Spleen (tissue), 11 donors: Measurements from ENCODE around the gene RPL13A. TPM values are rescaled to one million over a fixed set of nuclear protein-coding genes. Genes with fewer than 3 reads are reported as not detected.

Experiments used
- DNase-seq: peaks from one replicate; pipeline ENCODE4 v3.0.0-alpha.2; 2020
- H3K27ac ChIP-seq, 8 donors: fragments of 200-600 bp; sonication (generic) in 7 of 8; 1 replicate in 4 of 8; 2 replicates in 4 of 8; pipeline versions ENCODE4 v1.5.0 to v1.8.0; 2016 to 2021; ENCODE audit warnings: inconsistent platforms in 4 of 8, mild to moderate bottlenecking in 4 of 8, moderate library complexity in 1 of 8
- H3K27me3 ChIP-seq, 7 donors: fragments of 200-600 bp; sonication (generic) in 6 of 7; replicated peaks in 1 of 7; 1 replicate in 4 of 7; 2 replicates in 3 of 7; pipeline versions ENCODE4 v1.5.0 to v1.8.0; 2016 to 2021; ENCODE audit warnings: inconsistent platforms in 3 of 7, mild to moderate bottlenecking in 1 of 7
- H3K36me3 ChIP-seq, 6 donors: fragments of 200-600 bp; sonication (generic) in 5 of 6; 1 replicate in 4 of 6; 2 replicates in 2 of 6; pipeline versions ENCODE4 v1.5.0 to v1.8.0; 2016 to 2021; ENCODE audit warnings: inconsistent platforms in 2 of 6
- H3K4me1 ChIP-seq, 6 donors: fragments of 200-600 bp; sonication (generic) in 5 of 6; 1 replicate in 3 of 6; 2 replicates in 3 of 6; pipeline versions ENCODE4 v1.5.0 to v1.8.0; 2016 to 2021; ENCODE audit warnings: inconsistent platforms in 3 of 6
- H3K4me3 ChIP-seq, 8 donors: fragments of 200-600 bp; sonication (generic) in 7 of 8; 1 replicate in 4 of 8; 2 replicates in 4 of 8; pipeline versions ENCODE4 v1.5.0 to v1.8.0; 2016 to 2021; ENCODE audit warnings: inconsistent platforms in 4 of 8, mild to moderate bottlenecking in 4 of 8, moderate library complexity in 2 of 8
- H3K9me3 ChIP-seq, 8 donors: fragments of 200-600 bp; sonication (generic) in 7 of 8; 1 replicate in 4 of 8; 2 replicates in 4 of 8; pipeline versions ENCODE4 v1.5.0 to v1.8.0; 2016 to 2021; ENCODE audit warnings: inconsistent platforms in 4 of 8
- POLR2A ChIP-seq, 3 donors: fragments of 450-650 bp; IDR thresholded peaks; one replicate each; pipeline ENCODE4 v1.5.1; 2017; ENCODE audit warnings: antibody characterized with exemption in 3 of 3, mild to moderate bottlenecking in 1 of 3
- POLR2AphosphoS5 ChIP-seq, 3 donors: sonication (generic); formaldehyde crosslinking; IDR thresholded peaks; one replicate each; pipeline ENCODE4 v1.5.1; 2017; ENCODE audit warnings: antibody characterized with exemption in 3 of 3
- WGBS, 5 donors: extraction: QIAGEN DNeasy Blood & Tissue Kit in 3 of 5; methylation state at CpG; one replicate each; pipeline versions ENCODE4 v1.1.5 to v1.1.7; 2013 to 2018; 5-methylcytosine and 5-hydroxymethylcytosine counted together
- intact Hi-C: fragments of 100-400 bp; cut with DNase I; formaldehyde crosslinking; loops from one replicate; pipeline ENCODE4 v1.15.0; 2023; ENCODE audit warnings: low total_unique reads
- polyA plus RNA-seq, 3 donors: library from polyadenylated mRNA; stranded (reverse); fragments of 200-250 nt; gene quantifications; one replicate each; pipeline ENCODE4 v1.2.1, GENCODE V29; 2013
- total RNA-seq, 7 donors: library from RNA; depleted of rRNA in 3 of 7; stranded (reverse); fragments of >200 nt in 3 of 7; fragmentation: NEBNext Ultra II Directional in 4 of 7; extraction: Animal tissue kit (Norgen Biotek cat#: 25700) in 4 of 7; gene quantifications; one replicate each; pipeline versions ENCODE4 v1.1.0 to v1.2.1, GENCODE V29; 2016 to 2021
- TF ChIP-seq, protein P1 (sequence below), 11 experiments: fragments of 200-600 bp in 7 of 11; fragments of 450-650 bp in 4 of 11; sonication (generic) in 4 of 11; IDR thresholded peaks in 8 of 11; conservative IDR thresholded peaks in 3 of 11; 1 replicate in 7 of 11; 2 replicates in 4 of 11; pipeline versions ENCODE4 v1.4.0 to v1.8.0; 2016 to 2021; ENCODE audit warnings: antibody characterized with exemption in 11 of 11, inconsistent platforms in 4 of 11, mild to moderate bottlenecking in 1 of 11
- donor health status: healthy with polysubstance abuse.
- donor health status: DM: no; HTN: no; CAD: no; lungs with moderate emphysema.
- donor health status: DM: no; HTN: no; CAD: no.
- donor health status: Bipolar disorder and iron deficiency.
- donor health status: healthy.
- donor health status: DM: no; HTN: no; CAD: no.
- donor health status: DM: yes; HTN: yes; CAD: no.

The RPL13A gene
- total and polyA plus RNA-seq, 10 donors: 2,521 to 7,408 (median 3,003) TPM

DNA sequence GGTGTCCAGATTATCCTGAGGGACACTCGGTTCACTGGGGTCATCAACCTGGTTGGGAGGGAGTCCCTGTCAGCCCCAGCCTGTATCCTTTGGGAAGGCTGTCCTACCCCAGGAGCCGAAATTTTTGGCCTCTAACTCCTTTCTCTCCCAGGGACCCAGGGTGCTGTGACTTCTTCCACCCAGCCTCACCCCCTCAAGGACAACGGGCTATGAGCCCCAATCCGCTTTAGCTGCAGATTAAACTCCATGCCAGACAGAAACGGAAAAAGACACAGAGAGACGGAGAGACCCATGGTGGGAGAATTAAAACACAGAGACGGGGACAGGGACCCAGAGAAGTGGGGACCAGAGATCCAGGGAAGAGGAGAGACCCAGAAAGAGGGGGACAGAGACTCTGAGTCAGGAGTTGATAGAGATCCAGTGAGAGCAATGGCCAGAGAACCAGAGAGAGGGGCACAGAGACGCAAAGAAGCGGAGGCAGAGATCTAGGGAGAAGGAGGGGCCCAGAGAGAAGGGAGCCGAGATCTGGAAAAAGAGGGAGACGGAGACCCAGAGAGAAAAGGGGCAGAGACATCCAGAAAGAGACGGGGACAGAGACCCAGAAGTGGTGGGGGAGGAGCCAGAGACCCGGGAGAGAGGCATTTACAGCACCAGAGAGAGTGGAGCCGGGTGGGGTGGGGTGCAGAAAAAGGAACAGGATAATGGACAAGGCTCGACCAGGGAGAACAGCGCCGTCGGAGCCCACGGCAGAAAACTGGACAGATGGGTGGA is 46.8 kb upstream of the RPL13A start:
- 33 to 41% (median 34%) methylated on average over 19 of the region's 19 CpGs for WGBS, 5 donors
- H3K4me3 ChIP-seq: peak overlapping the region in 1 of 8 donors; percentile 46

DNA sequence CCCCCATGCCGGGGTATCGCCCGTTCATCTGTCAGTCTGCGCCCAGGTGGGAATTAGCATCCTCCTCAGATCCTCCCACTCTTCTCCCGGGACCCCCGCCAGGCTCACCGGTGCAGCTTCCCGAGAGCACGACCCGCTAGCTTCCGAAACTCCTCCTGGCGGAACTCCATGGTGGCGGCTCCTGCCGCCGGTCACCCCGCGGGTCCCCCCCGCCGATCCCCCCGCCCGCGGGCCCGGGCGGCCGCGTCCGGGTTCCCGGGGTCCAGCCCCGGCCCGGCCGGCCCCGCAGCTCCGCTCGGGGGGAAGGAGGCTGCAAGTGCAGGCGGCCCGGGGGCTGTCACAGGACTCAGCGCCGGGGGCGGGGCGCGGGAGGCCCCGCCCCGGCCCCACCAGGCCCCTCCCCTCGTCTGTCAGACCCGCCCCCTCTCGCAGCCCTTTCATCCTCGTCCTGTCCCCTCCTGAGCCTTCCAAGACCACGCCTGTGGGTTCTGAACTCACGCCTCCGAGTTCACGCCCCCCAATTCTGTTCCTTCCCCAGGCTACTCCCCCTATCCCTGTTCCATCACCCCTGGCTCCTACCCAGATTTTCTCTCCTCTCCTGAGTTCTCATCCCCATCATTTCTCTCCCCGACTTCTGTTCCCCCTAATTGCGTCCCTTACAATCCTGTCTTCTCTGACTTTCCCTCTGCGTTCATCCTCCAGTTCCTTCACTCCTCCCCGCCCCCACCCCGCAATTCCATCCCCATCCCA is 46.0 kb upstream of the RPL13A start, which contains the start of gene SLC17A7:
Gene SLC17A7, minus strand, starts transcription at position 318 of the 750 bp plus-strand sequence. Its CDS starts 148 bp downstream, at position 170.
- TF ChIP-seq, protein P1, sequence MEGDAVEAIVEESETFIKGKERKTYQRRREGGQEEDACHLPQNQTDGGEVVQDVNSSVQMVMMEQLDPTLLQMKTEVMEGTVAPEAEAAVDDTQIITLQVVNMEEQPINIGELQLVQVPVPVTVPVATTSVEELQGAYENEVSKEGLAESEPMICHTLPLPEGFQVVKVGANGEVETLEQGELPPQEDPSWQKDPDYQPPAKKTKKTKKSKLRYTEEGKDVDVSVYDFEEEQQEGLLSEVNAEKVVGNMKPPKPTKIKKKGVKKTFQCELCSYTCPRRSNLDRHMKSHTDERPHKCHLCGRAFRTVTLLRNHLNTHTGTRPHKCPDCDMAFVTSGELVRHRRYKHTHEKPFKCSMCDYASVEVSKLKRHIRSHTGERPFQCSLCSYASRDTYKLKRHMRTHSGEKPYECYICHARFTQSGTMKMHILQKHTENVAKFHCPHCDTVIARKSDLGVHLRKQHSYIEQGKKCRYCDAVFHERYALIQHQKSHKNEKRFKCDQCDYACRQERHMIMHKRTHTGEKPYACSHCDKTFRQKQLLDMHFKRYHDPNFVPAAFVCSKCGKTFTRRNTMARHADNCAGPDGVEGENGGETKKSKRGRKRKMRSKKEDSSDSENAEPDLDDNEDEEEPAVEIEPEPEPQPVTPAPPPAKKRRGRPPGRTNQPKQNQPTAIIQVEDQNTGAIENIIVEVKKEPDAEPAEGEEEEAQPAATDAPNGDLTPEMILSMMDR (IDR thresholded peaks at IDR 0.05 in 8 of 11, conservative IDR thresholded peaks at IDR 0.05 in 3 of 11): no peak
- TF ChIP-seq POLR2AphosphoS5 (IDR thresholded peaks at IDR 0.05) (no peak), POLR2A (IDR thresholded peaks at IDR 0.05) (no peak)
- peaks cover 4 to 68% (median 60%) of the 10 kb centered on the region in 7 donors for H3K27me3 ChIP-seq
- H3K27ac ChIP-seq: no peak within 1 kb of the TSS
- peaks cover 0 to 48% (median 24%) of the 10 kb centered on the region in 6 donors for H3K4me1 ChIP-seq
- peaks cover 0 to 4% (median 2%) of the 10 kb centered on the region in 6 donors for H3K36me3 ChIP-seq
- H3K4me3 ChIP-seq: peak within 1 kb of the TSS in 4 of 8 donors; percentile 74 to 81 (median 76)
- WGBS, 5 donors: 3 to 15% (median 7%) methylated on average over 12 to 56 of the region's 56 CpGs
- intact Hi-C loops: loop anchor here (10.0 kb wide), 1 partner anchor 177 kb away; no protein-coding TSS in a partner anchor
- no peak for DNase-seq
- no peaks in the 10 kb centered on the region for H3K9me3 ChIP-seq

More for the DNA sequence above, 46.8 kb upstream of the RPL13A start:
- DNase-seq: no peak
- H3K27me3 ChIP-seq: peaks cover 4 to 75% (median 68%) of the 10 kb centered on the region in 7 donors
- H3K36me3 ChIP-seq: no peaks in the 10 kb centered on the region
- TF ChIP-seq, protein P1 (IDR thresholded peaks at IDR 0.05 in 8 of 11, conservative IDR thresholded peaks at IDR 0.05 in 3 of 11): no peak
- no peak for TF ChIP-seq POLR2AphosphoS5 (IDR thresholded peaks at IDR 0.05)
- no peak for TF ChIP-seq POLR2A (IDR thresholded peaks at IDR 0.05)
- no peaks in the 10 kb centered on the region for H3K9me3 ChIP-seq
- peaks cover 0 to 51% (median 27%) of the 10 kb centered on the region in 6 donors for H3K4me1 ChIP-seq
- H3K27ac ChIP-seq: no peak overlapping the region
- intact Hi-C loops: loop anchor here (10.0 kb wide), 1 partner anchor 176 kb away; no protein-coding TSS in a partner anchor

DNA sequence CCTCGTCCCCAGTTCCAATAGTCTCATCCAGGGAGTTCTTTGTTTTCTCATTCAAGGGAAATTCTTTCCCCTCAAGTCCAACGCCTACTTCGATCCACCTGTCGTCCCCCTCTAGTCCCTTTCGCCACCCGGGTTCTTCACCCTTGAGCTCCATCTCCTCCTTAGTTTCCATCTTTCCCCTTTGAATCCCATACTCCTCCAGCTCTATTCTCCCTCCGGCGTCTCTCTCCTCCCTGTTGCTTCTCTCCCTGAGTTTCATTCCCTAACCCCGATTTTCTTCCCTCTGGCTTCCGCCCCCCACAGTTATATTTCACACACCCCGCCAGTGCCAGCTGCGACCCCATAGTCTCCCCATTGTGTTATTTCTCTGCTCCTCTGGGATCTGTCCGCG is 45.5 kb upstream of the RPL13A start:
- 29 to 42% (median 33%) methylated on average over 14 of the region's 14 CpGs for WGBS, 5 donors
- H3K36me3 ChIP-seq: peaks cover 0 to 10% (median 7%) of the 10 kb centered on the region in 6 donors
- peak overlapping the region in 3 of 8 donors; percentile 74 to 81 (median 75) for H3K4me3 ChIP-seq
- no peak for DNase-seq
- no peak overlapping the region for H3K27ac ChIP-seq
- H3K9me3 ChIP-seq: no peaks in the 10 kb centered on the region
- intact Hi-C loops: loop anchor here (2.0 to 10.0 kb wide), 2 partner anchors 49 to 177 kb away; no protein-coding TSS in a partner anchor
- peaks cover 0 to 48% (median 20%) of the 10 kb centered on the region in 6 donors for H3K4me1 ChIP-seq
- peaks cover 4 to 62% (median 55%) of the 10 kb centered on the region in 7 donors for H3K27me3 ChIP-seq
- TF ChIP-seq POLR2A (IDR thresholded peaks at IDR 0.05) (no peak), POLR2AphosphoS5 (IDR thresholded peaks at IDR 0.05) (no peak)
- TF ChIP-seq, protein P1 (IDR thresholded peaks at IDR 0.05 in 8 of 11, conservative IDR thresholded peaks at IDR 0.05 in 3 of 11): no peak
